Amniotic stem cell (primary cell): ENCODE results near the gene ATP10A.
"Not testable (repeated sequence)": the region's sequence is repeated elsewhere in the genome, so short reads cannot be mapped to it uniquely, and the experiment has no call there.

Experiments
- DNase-seq: peaks from one replicate; lab custom pipeline; 2025; lab: John Stamatoyannopoulos, UW

ATP10A gene

GRCh38 chr15:25641762-25642161, 221.4 kb downstream of the ATP10A start:
- DNase-seq, result no peak

- DNase-seq, result no peak
Measured at GRCh38 chr15:25641361-25641760, 221.8 kb downstream of the ATP10A start.

- DNase-seq, result not testable (repeated sequence)
Measured at GRCh38 chr15:25640959-25641358, 222.2 kb downstream of the ATP10A start.

- no peak for DNase-seq
Measured at GRCh38 chr15:25640381-25640780, 222.7 kb downstream of the ATP10A start.

- DNase-seq, result not testable (repeated sequence)
Measured at GRCh38 chr15:25636486-25636885, 226.6 kb downstream of the ATP10A start.

GRCh38 chr15:25635191-25635590, 227.9 kb downstream of the ATP10A start:
- DNase-seq, result no peak

- DNase-seq, result no peak
Measured at GRCh38 chr15:25633862-25634261, 229.3 kb downstream of the ATP10A start.

- no peak for DNase-seq
Measured at GRCh38 chr15:25631971-25632370, 231.2 kb downstream of the ATP10A start.
